ENCODE data around the gene TFDP2. TPM values are rescaled to one million over a fixed set of nuclear protein-coding genes. Genes with fewer than 3 reads are reported as not detected.

Gene TFDP2
- total and polyA plus RNA-seq, 2 of the 8 experiments (the other 6 are each of a cell fraction or from before 2014, with no cell fraction given): 41.1 to 119 TPM

GRCh38 chr3:141963301-141963700, 186.0 kb downstream of the TFDP2 start:
- H3K27ac ChIP-seq (ENCODE audit: low read depth, low read length): no peak overlapping the region
- ChIA-PET CTCF (ENCODE audit: partially characterized antibody) (interaction anchor here (0.7 to 1.4 kb wide), 7 partner anchors 17 to 247 kb away, joined by 3 to 4 read pairs (median 3); no protein-coding TSS in a partner anchor), POLR2A (ENCODE audit: partially characterized antibody) (interaction anchor here (1.6 kb wide), 1 partner anchor 15 kb away, joined by 3 read pairs; no protein-coding TSS in a partner anchor)
- H4K91ac ChIP-seq (replicated peaks; ENCODE audit: insufficient read length, low read length): no peak overlapping the region
- H3K9me3 ChIP-seq (ENCODE audit: insufficient read depth in 2 of 2, low read depth in 1 of 2, low read length in 1 of 2): no peaks in the 10 kb centered on the region
- H2BK5ac ChIP-seq (ENCODE audit: low read depth, low read length): no peak overlapping the region
- no peak overlapping the region for H3K23ac ChIP-seq (ENCODE audit: insufficient read length)
- no peaks in the 10 kb centered on the region for H3K27me3 ChIP-seq (replicated peaks in 1 of 4; ENCODE audit: control insufficient read depth in 3 of 4, extremely low read depth in 1 of 4, insufficient read depth in 3 of 4, low read length in 3 of 4)
- H4K5ac ChIP-seq (ENCODE audit: insufficient read length, low read depth, low read length): no peak overlapping the region
- H3K56ac ChIP-seq (replicated peaks; ENCODE audit: insufficient read length, low read depth, low read length): no peak overlapping the region
- WGBS, 2 experiments (ENCODE audit: extremely low coverage in 1 of 2, insufficient coverage in 1 of 2, insufficient read length in 1 of 2, insufficient replicate concordance in 2 of 2, low coverage in 1 of 2, low lambda C conversion rate in 2 of 2, missing lambda C conversion rate in 1 of 2): 91% methylated on average over 4 of the region's 4 CpGs; no CpG with 5 or more reads in 1 of the 2 experiments
- no peak overlapping the region for H3K14ac ChIP-seq (ENCODE audit: insufficient read length)
- H2BK15ac ChIP-seq (ENCODE audit: low read length): no peak overlapping the region
- H2AK5ac ChIP-seq (ENCODE audit: low read depth, low read length): no peak overlapping the region
- no peak overlapping the region for H3K4me3 ChIP-seq (ENCODE audit: extremely low read depth in 1 of 4, insufficient read depth in 2 of 4, low read depth in 3 of 4, low read length in 4 of 4)
- no peak overlapping the region for H4K8ac ChIP-seq (ENCODE audit: extremely low read depth, insufficient read depth, low read length)
- no peak overlapping the region for H3K4ac ChIP-seq (replicated peaks; ENCODE audit: insufficient read length, low read depth, low read length)
- H3K79me1 ChIP-seq (ENCODE audit: low read depth, low read length): no peaks in the 10 kb centered on the region
- peaks cover 5 to 48% (median 34%) of the 10 kb centered on the region in 4 experiments; a peak in 7 of 8 replicates for H3K36me3 ChIP-seq (ENCODE audit: control insufficient read depth in 2 of 4, insufficient read depth in 4 of 4, low read length in 3 of 4)
- no peaks in the 10 kb centered on the region for H3K4me1 ChIP-seq (replicated peaks in 1 of 4; ENCODE audit: control insufficient read depth in 3 of 4, insufficient read depth in 4 of 4, low read length in 3 of 4)
- H3K4me2 ChIP-seq (ENCODE audit: insufficient read depth in 1 of 2, low read depth in 2 of 2, low read length in 2 of 2): no peak overlapping the region
- DNase-seq (ENCODE audit: low read depth in 1 of 2, low spot score in 2 of 2) (no peak), FAIRE-seq (no peak)
- no peaks in the 10 kb centered on the region for H3K79me2 ChIP-seq (ENCODE audit: control insufficient read depth in 1 of 2, insufficient read depth in 2 of 2, low read length in 2 of 2)
- peaks cover 0 to 2% of the 10 kb centered on the region in 2 experiments for H4K20me1 ChIP-seq (replicated peaks in 1 of 2; ENCODE audit: control insufficient read depth in 1 of 2, insufficient read depth in 2 of 2, low read length in 2 of 2)
- H3K23me2 ChIP-seq (ENCODE audit: low read depth, low read length): no peaks in the 10 kb centered on the region
- no peak overlapping the region for H3K18ac ChIP-seq (ENCODE audit: extremely low read depth, low read length)
- no peak overlapping the region for H2BK120ac ChIP-seq (replicated peaks; ENCODE audit: low read depth, low read length)
- H2BK20ac ChIP-seq (ENCODE audit: low read length): no peak overlapping the region
- no peak overlapping the region for H2BK12ac ChIP-seq (ENCODE audit: low read depth, low read length)
- no peak overlapping the region for H3K9ac ChIP-seq (replicated peaks in 1 of 4; ENCODE audit: extremely low read depth in 1 of 4, low read depth in 3 of 4, low read length in 3 of 4)
- H2AFZ ChIP-seq (ENCODE audit: low read length): no peak overlapping the region
- no peak for TF ChIP-seq SP1 (IDR thresholded peaks at IDR 0.05; ENCODE audit: low read depth, low read length)
- no peak for TF ChIP-seq KDM4A (IDR thresholded peaks at IDR 0.05; ENCODE audit: low read depth, low read length, severe bottlenecking)
- TF ChIP-seq SIRT6 (IDR thresholded peaks at IDR 0.05; ENCODE audit: low read length): no peak
- TF ChIP-seq POLR2A (IDR thresholded peaks at IDR 0.05; ENCODE audit: control extremely low read depth in 1 of 2, low read depth in 2 of 2, low read length in 2 of 2): no peak
- no peak for TF ChIP-seq CTCF (IDR thresholded peaks at IDR 0.05; ENCODE audit: control extremely low read depth in 1 of 3, insufficient read depth in 1 of 3, low read depth in 1 of 3, low read length in 3 of 3)
- no peak for TF ChIP-seq BACH1 (IDR thresholded peaks at IDR 0.05; ENCODE audit: low read length)
- TF ChIP-seq POU5F1 (IDR thresholded peaks at IDR 0.05; ENCODE audit: low read depth, low read length): no peak
- no peak for TF ChIP-seq CBX8 (IDR thresholded peaks at IDR 0.05; ENCODE audit: borderline replicate concordance, low read depth, low read length)
- TF ChIP-seq RXRA (IDR thresholded peaks at IDR 0.05; ENCODE audit: insufficient read depth, low read depth, low read length): no peak
- no peak for TF ChIP-seq RNF2 (IDR thresholded peaks at IDR 0.05; ENCODE audit: borderline replicate concordance, low read depth, low read length, missing control alignments, poor library complexity, severe bottlenecking)
- TF ChIP-seq EZH2 (IDR thresholded peaks at IDR 0.05; ENCODE audit: low read depth, low read length, severe bottlenecking): no peak
- TF ChIP-seq RFX5 (IDR thresholded peaks at IDR 0.05; ENCODE audit: borderline replicate concordance, low read depth, low read length): no peak

Measured in H1 (cell line).